ENCODE data around the gene ANO2. TPM values are rescaled to one million over a fixed set of nuclear protein-coding genes. Genes with fewer than 3 reads are reported as not detected.

ANO2 gene
- total RNA-seq, 1 experiment from 2014 or later, result 0.68 TPM

DNA sequence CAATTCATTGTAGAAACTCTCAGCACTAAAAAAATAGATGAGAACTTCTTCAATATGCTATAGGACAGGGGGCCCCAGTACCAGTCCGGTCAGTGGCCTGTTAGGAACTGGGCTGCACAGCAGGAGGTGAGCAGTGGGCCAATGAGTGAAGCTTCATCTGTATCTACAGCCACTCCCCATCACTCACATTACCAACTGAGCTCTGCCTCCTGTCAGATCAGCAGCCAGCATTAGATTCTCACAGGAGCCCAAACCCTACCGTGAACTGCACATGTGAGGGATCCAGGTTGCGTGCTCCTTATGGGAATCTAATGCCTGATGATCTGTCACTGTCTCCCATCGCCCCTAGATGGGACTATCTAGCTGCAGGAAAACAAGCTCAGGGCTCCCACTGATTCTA lies 15.7 kb upstream of the ANO2 start:
- ChIA-PET CTCF (interaction anchor here (1.0 kb wide), 1 partner anchor 77 kb away, joined by 5 read pairs; no protein-coding TSS in a partner anchor), POLR2A (interaction anchor here (1.0 kb wide), 1 partner anchor 268 kb away, joined by 6 read pairs; no protein-coding TSS in a partner anchor)
- intact Hi-C loops (cut with micrococcal nuclease; ENCODE audit: unreplicated experiment), result no loop called here
- H3K4me3 ChIP-seq (ENCODE audit: low read depth, low read length), result no peak overlapping the region
- Mint-ChIP-seq H3K4me1 (ENCODE audit: low read depth, unreplicated experiment) (no peaks in the 10 kb centered on the region), H3K27ac (ENCODE audit: unreplicated experiment) (no peak overlapping the region), H3K27me3 (ENCODE audit: insufficient read depth, unreplicated experiment) (peaks cover 37% of the 10 kb centered on the region), H3K36me3 (ENCODE audit: insufficient read depth, unreplicated experiment) (no peaks in the 10 kb centered on the region), H3K4me3 (ENCODE audit: unreplicated experiment) (no peak overlapping the region), H3K9me3 (ENCODE audit: unreplicated experiment) (no peaks in the 10 kb centered on the region)
- H3K36me3 ChIP-seq (ENCODE audit: control insufficient read depth, insufficient read depth, low read length), result no peaks in the 10 kb centered on the region
- H3K9me3 ChIP-seq, result no peaks in the 10 kb centered on the region
- TF ChIP-seq, protein P1, sequence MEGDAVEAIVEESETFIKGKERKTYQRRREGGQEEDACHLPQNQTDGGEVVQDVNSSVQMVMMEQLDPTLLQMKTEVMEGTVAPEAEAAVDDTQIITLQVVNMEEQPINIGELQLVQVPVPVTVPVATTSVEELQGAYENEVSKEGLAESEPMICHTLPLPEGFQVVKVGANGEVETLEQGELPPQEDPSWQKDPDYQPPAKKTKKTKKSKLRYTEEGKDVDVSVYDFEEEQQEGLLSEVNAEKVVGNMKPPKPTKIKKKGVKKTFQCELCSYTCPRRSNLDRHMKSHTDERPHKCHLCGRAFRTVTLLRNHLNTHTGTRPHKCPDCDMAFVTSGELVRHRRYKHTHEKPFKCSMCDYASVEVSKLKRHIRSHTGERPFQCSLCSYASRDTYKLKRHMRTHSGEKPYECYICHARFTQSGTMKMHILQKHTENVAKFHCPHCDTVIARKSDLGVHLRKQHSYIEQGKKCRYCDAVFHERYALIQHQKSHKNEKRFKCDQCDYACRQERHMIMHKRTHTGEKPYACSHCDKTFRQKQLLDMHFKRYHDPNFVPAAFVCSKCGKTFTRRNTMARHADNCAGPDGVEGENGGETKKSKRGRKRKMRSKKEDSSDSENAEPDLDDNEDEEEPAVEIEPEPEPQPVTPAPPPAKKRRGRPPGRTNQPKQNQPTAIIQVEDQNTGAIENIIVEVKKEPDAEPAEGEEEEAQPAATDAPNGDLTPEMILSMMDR (IDR thresholded peaks at IDR 0.05; ENCODE audit: insufficient read depth in 1 of 2, low read depth in 1 of 2, low read length in 1 of 2, severe bottlenecking in 1 of 2, unreplicated experiment in 1 of 2), result no peak
- no peaks in the 10 kb centered on the region for H3K4me1 ChIP-seq
- no peaks in the 10 kb centered on the region; the same call in 1 of the 2 replicates for H3K27me3 ChIP-seq (replicated peaks; ENCODE audit: control insufficient read depth, insufficient read depth, low read length)
- DNase-seq, result no peak
- BruUV-seq (replicated peaks), result no TSS peak

DNA sequence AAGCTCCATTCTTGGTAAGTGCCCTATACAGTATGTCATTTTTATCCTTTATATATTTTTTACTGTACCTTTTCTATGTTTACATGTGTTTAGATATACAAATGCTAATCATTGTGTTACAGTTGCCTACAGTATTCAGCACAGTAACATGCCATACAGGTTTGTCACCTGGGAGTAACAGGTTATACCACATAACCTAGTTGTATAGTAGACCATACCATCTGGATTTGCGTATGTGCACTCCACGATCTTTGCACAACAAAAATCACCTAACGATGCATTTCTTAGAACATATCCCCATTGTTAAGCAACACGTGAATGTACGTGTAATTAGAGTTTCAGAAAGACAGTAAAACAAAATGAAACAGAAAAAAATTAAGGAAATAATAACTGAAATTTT lies 11.9 kb upstream of the ANO2 start:
- TF ChIP-seq, protein P1 (IDR thresholded peaks at IDR 0.05; ENCODE audit: insufficient read depth in 1 of 2, low read depth in 1 of 2, low read length in 1 of 2, severe bottlenecking in 1 of 2, unreplicated experiment in 1 of 2), result no peak
- ChIA-PET CTCF (interaction anchor here (0.7 kb wide), 1 partner anchor 72 kb away, joined by 4 read pairs; no protein-coding TSS in a partner anchor), POLR2A (interaction anchor here (0.6 kb wide), 1 partner anchor 12 kb away, joined by 3 read pairs; the partner anchor contains the start of gene ANO2)
- Histone ChIP-seq H3K4me1 (no peaks in the 10 kb centered on the region), H3K4me3 (ENCODE audit: low read depth, low read length) (no peak overlapping the region), H3K9me3 (no peaks in the 10 kb centered on the region), H3K36me3 (ENCODE audit: control insufficient read depth, insufficient read depth, low read length) (no peaks in the 10 kb centered on the region), H3K27me3 (replicated peaks; ENCODE audit: control insufficient read depth, insufficient read depth, low read length) (no peaks in the 10 kb centered on the region)
- Mint-ChIP-seq H3K4me3 (ENCODE audit: unreplicated experiment) (no peak overlapping the region), H3K9me3 (ENCODE audit: unreplicated experiment) (no peaks in the 10 kb centered on the region), H3K4me1 (ENCODE audit: low read depth, unreplicated experiment) (no peaks in the 10 kb centered on the region), H3K27ac (ENCODE audit: unreplicated experiment) (no peak overlapping the region), H3K27me3 (ENCODE audit: insufficient read depth, unreplicated experiment) (peaks cover 46% of the 10 kb centered on the region), H3K36me3 (ENCODE audit: insufficient read depth, unreplicated experiment) (no peaks in the 10 kb centered on the region)
- BruUV-seq (replicated peaks), result no TSS peak
- intact Hi-C loops (cut with micrococcal nuclease; ENCODE audit: unreplicated experiment), result no loop called here
- no peak for DNase-seq

DNA sequence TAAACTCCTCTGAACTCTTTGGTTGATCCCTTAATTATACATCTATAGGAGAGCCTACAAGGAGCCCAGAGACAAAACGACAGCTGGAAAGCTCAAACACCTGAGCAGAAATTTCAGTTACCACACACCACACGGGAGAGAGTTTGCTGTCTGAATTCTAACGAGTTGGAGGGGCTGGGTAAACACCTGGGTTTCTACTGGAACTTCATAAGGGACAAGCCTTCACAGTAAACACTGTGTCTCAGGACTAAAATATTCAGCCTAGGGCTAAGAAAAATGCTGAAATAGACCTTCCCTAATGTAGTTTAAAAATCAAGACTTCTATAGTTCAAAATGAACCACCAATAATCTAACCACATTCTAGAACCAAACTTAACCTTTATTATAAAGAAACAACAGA lies 9.6 kb upstream of the ANO2 start:
- no peaks in the 10 kb centered on the region for H3K9me3 Mint-ChIP-seq (ENCODE audit: unreplicated experiment)
- intact Hi-C loops (cut with micrococcal nuclease; ENCODE audit: unreplicated experiment), result no loop called here
- Histone ChIP-seq H3K36me3 (ENCODE audit: control insufficient read depth, insufficient read depth, low read length) (no peaks in the 10 kb centered on the region), H3K4me3 (ENCODE audit: low read depth, low read length) (no peak overlapping the region), H3K4me1 (no peaks in the 10 kb centered on the region), H3K9me3 (no peaks in the 10 kb centered on the region), H3K27me3 (replicated peaks; ENCODE audit: control insufficient read depth, insufficient read depth, low read length) (no peaks in the 10 kb centered on the region)
- TF ChIP-seq, protein P1 (IDR thresholded peaks at IDR 0.05; ENCODE audit: insufficient read depth in 1 of 2, low read depth in 1 of 2, low read length in 1 of 2, severe bottlenecking in 1 of 2, unreplicated experiment in 1 of 2), result no peak
- DNase-seq, result no peak
- no peak overlapping the region for H3K4me3 Mint-ChIP-seq (ENCODE audit: unreplicated experiment)
- no TSS peak for BruUV-seq (replicated peaks)
- ChIA-PET CTCF (no interaction called here), POLR2A (no interaction called here)
- no peak overlapping the region for H3K27ac Mint-ChIP-seq (ENCODE audit: unreplicated experiment)
- no peaks in the 10 kb centered on the region for H3K4me1 Mint-ChIP-seq (ENCODE audit: low read depth, unreplicated experiment)
- no peaks in the 10 kb centered on the region for H3K36me3 Mint-ChIP-seq (ENCODE audit: insufficient read depth, unreplicated experiment)
- H3K27me3 Mint-ChIP-seq (ENCODE audit: insufficient read depth, unreplicated experiment), result peaks cover 48% of the 10 kb centered on the region
